ENCODE measurements around the gene NDUFA3.

The NDUFA3 gene

GRCh38 chr19:54108496-54108895 lies 5.8 kb downstream of the NDUFA3 start:
- no peak overlapping the region for H3K9ac ChIP-seq (ENCODE audit: low read length)
- H3K79me2 ChIP-seq (ENCODE audit: low read length): peaks cover 23% of the 10 kb centered on the region
- no peak overlapping the region for H3K4me3 ChIP-seq (ENCODE audit: low read length)
- H3K27me3 ChIP-seq (replicated peaks; ENCODE audit: insufficient read depth, low read length): no peaks in the 10 kb centered on the region
- DNase-seq: no peak
- H3K4me1 ChIP-seq (ENCODE audit: low read length): no peaks in the 10 kb centered on the region
- no peak for TF ChIP-seq EZH2 (optimal IDR thresholded peaks at IDR 0.05; ENCODE audit: low read depth, low read length)
- TF ChIP-seq EZH2phosphoT487 (IDR thresholded peaks at IDR 0.05; ENCODE audit: low read length): no peak
- TF ChIP-seq CTCF (IDR thresholded peaks at IDR 0.05; ENCODE audit: low read length): no peak
- no peaks in the 10 kb centered on the region for H3K9me2 ChIP-seq (replicated peaks; ENCODE audit: insufficient read depth, low read length)
- H3K9me3 ChIP-seq (replicated peaks; ENCODE audit: insufficient read depth, low read length): no peaks in the 10 kb centered on the region
- H4K20me1 ChIP-seq (ENCODE audit: insufficient read depth, low read length): no peaks in the 10 kb centered on the region
- H3K36me3 ChIP-seq (replicated peaks; ENCODE audit: insufficient read depth, low read length): no peaks in the 10 kb centered on the region
- no peak overlapping the region for H3K4me2 ChIP-seq (ENCODE audit: low read depth, low read length)
- no peaks in the 10 kb centered on the region for H3F3A ChIP-seq (ENCODE audit: insufficient read depth, low read length)
- no peak overlapping the region for H3K27ac ChIP-seq (ENCODE audit: low read length)
- H2AFZ ChIP-seq (ENCODE audit: low read length): no peak overlapping the region

- Histone ChIP-seq H4K20me1 (ENCODE audit: insufficient read depth, low read length) (no peaks in the 10 kb centered on the region), H3K4me1 (ENCODE audit: low read length) (no peaks in the 10 kb centered on the region), H3K27me3 (replicated peaks; ENCODE audit: insufficient read depth, low read length) (no peaks in the 10 kb centered on the region), H3K4me2 (ENCODE audit: low read depth, low read length) (no peak overlapping the region), H3K9me2 (replicated peaks; ENCODE audit: insufficient read depth, low read length) (no peaks in the 10 kb centered on the region), H3K79me2 (ENCODE audit: low read length) (peaks cover 15% of the 10 kb centered on the region), H3F3A (ENCODE audit: insufficient read depth, low read length) (no peaks in the 10 kb centered on the region), H3K36me3 (replicated peaks; ENCODE audit: insufficient read depth, low read length) (no peaks in the 10 kb centered on the region), H3K27ac (ENCODE audit: low read length) (no peak overlapping the region), H3K4me3 (ENCODE audit: low read length) (no peak overlapping the region), H3K9ac (ENCODE audit: low read length) (no peak overlapping the region), H3K9me3 (replicated peaks; ENCODE audit: insufficient read depth, low read length) (no peaks in the 10 kb centered on the region), H2AFZ (ENCODE audit: low read length) (no peak overlapping the region)
- TF ChIP-seq EZH2 (optimal IDR thresholded peaks at IDR 0.05; ENCODE audit: low read depth, low read length) (no peak), CTCF (IDR thresholded peaks at IDR 0.05; ENCODE audit: low read length) (no peak), EZH2phosphoT487 (IDR thresholded peaks at IDR 0.05; ENCODE audit: low read length) (no peak)
- DNase-seq: no peak
Observed at GRCh38 chr19:54109651-54110050, 7.0 kb downstream of the NDUFA3 start.

GRCh38 chr19:54114340-54115108 lies 11.9 kb downstream of the NDUFA3 start:
- TF ChIP-seq CTCF (IDR thresholded peaks at IDR 0.05; ENCODE audit: low read length): no peak
- TF ChIP-seq EZH2 (optimal IDR thresholded peaks at IDR 0.05; ENCODE audit: low read depth, low read length): no peak
- no peak for TF ChIP-seq EZH2phosphoT487 (IDR thresholded peaks at IDR 0.05; ENCODE audit: low read length)
- Histone ChIP-seq H2AFZ (ENCODE audit: low read length) (peak overlapping the region; percentile 80), H3K79me2 (ENCODE audit: low read length) (peaks cover 26% of the 10 kb centered on the region)

More at GRCh38 chr19:54114340-54115108, 11.9 kb downstream of the NDUFA3 start:
- Histone ChIP-seq H3K4me3 (ENCODE audit: low read length) (peak overlapping the region; percentile 85), H3K4me2 (ENCODE audit: low read depth, low read length) (peak overlapping the region; percentile 92), H3F3A (ENCODE audit: insufficient read depth, low read length) (no peaks in the 10 kb centered on the region), H3K4me1 (ENCODE audit: low read length) (peaks cover 4% of the 10 kb centered on the region; the same call in 1 of the 2 replicates), H3K27ac (ENCODE audit: low read length) (no peak overlapping the region), H3K9me2 (replicated peaks; ENCODE audit: insufficient read depth, low read length) (no peaks in the 10 kb centered on the region), H3K9me3 (replicated peaks; ENCODE audit: insufficient read depth, low read length) (no peaks in the 10 kb centered on the region), H4K20me1 (ENCODE audit: insufficient read depth, low read length) (no peaks in the 10 kb centered on the region), H3K27me3 (replicated peaks; ENCODE audit: insufficient read depth, low read length) (no peaks in the 10 kb centered on the region), H3K36me3 (replicated peaks; ENCODE audit: insufficient read depth, low read length) (no peaks in the 10 kb centered on the region), H3K9ac (ENCODE audit: low read length) (peak overlapping the region; percentile 82; the same call in 1 of the 2 replicates)
- no peak for DNase-seq

Measured in MM.1S (cell line).